NCI-H774 (cell line): Measurements from ENCODE around the gene CTTNBP2NL.
"Not testable (repeated sequence)": the region's sequence is repeated elsewhere in the genome, so short reads cannot be mapped to it uniquely, and the experiment has no call there.

Experiments
- DNase-seq: peaks from one replicate; lab custom pipeline; 2025; lab: John Stamatoyannopoulos, UW

Gene CTTNBP2NL

DNA sequence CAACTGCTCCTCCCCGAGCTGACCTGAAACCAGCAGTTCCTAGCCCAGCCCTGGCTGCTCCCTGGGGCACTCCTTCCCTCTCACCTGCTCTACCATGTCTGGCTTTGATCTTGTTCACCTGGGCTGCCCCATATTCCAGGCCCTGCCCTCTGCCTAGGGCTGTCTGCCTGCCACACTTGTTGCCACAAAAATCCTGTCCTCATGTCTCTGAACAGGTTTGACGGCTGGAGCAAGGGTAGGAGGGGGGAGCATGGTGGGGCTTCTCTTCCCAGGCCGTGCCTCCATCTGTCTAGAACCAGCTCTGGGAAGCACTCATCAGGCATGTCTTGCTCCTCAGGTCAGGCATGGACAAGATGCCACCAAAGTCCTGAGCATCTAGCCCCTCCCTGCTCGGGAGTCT is 68.5 kb downstream of the CTTNBP2NL start:
- no peak for DNase-seq

DNA sequence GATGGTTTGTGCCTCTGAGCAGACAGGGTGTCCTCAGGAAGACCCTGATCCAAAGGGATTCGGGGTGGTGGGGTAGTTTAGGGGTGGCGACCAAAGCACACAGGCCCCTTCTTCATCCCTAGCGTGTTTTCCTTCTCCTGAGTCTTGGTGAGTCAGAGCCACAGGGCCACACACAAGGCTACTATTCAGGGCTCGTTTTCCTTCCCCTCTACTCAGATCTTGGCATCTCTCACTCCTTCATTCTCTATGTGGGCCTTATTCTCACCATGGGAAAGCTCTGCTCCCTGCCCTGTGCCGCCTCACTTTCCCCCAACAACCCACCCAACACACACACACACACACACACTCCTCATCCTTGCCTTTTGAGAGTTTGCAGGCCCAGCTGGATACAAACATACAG is 69.1 kb downstream of the CTTNBP2NL start:
- no peak for DNase-seq

DNA sequence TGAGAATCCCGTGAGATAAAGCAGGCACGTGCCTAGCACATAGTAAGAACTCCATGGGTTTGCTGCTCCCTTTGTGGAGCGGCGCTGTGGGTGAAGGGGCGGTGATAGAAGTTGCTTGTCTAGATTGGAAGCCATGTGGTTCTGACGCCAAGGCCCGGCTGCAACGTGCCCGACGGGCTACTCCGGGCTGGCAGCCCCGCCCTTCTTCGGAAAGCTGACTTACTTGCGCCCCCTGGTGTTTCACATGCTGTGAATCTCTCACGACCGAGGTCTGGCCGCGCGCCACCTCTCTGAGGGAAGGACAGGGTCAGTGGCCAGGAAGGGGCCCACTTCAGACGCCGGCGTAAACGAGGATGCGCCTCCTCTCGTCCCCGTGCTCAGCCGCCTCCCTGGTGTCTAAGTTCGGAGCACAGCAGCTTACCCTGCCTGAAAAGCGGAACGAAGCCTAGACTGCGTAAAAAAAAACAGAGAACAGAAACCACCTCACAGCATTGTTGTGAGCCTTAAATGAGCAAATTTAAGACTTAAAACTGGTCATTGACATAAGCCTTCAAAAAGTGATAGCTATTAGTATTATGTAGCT is 70.2 kb downstream of the CTTNBP2NL start:
- DNase-seq = peak; percentile 88

DNA sequence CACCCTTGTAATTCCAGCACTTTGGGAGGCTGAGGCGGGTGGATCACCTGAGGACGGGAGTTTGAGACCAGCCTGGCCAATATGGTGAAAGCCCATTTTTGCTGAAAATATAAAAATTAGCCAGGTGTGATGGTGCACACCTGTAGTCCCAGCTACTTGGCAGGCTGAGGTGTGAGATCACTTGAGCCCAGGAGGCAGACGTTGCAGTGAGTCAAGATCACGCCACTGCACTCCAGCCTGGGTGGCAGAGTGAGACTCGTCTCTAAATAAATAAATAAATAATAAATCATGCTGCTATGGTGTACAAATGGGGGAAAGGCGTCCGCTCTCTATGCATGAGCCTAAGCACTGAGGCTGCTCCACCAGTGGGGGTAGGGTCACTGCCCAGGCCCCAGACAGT is 74.3 kb downstream of the CTTNBP2NL start:
- DNase-seq = not testable (repeated sequence)

DNA sequence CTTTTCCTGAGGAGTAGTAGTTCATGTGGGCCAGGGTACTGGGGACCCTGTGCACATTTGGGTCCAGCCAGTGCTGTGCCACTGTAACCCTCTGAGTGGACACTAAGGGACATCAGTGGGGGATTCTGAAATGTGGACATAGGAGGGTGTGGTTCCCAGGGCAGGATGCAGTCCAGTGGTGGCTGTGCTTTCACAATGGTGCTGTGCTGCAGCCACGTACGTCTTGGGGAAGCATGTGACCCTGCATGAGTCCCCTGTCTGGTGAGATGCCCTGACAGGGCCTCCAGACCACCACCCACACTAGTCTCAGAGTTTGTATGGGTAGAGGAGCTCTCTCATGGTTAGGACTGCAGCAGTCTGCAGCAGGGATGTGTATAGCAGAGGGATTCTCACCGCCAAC is 75.0 kb downstream of the CTTNBP2NL start:
- no peak for DNase-seq

DNA sequence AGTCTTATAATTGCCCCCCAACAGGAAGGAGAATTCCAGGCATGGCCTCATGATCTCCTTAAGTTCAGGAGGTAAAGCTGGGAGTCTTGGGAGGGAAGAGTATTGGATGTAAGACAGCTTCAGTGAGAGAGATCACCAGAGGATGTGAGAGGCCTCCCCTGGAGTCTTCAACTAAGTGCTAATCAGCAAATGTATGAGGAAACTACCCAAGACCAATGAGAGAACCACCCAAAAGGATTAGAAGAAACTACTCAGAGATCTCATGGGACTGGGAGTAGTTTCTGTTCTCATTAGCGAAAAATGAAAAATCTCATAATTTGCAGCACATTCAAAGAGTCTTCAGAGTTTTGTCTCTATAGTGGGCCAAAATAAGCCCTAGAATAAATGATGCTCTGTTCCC is 76.1 kb downstream of the CTTNBP2NL start:
- no peak for DNase-seq

DNA sequence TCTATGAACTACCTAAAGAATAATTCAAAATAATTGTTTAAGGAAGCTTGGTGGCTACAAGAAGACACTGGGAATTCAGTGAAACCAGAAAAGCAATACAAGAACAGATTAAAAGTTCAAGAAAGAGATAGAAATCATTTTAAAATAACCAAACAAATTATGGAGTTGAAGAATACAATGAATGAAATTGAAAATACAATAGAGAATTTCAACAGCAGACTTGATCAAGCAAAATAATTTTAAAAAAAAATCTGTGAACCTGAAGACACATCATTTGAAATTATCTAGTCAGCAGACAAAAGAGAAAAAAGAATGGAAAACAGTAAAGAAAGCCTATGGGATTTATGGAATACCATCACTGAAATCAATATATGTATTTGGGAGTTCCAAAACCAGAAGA is 81.5 kb downstream of the CTTNBP2NL start:
- no peak for DNase-seq

DNA sequence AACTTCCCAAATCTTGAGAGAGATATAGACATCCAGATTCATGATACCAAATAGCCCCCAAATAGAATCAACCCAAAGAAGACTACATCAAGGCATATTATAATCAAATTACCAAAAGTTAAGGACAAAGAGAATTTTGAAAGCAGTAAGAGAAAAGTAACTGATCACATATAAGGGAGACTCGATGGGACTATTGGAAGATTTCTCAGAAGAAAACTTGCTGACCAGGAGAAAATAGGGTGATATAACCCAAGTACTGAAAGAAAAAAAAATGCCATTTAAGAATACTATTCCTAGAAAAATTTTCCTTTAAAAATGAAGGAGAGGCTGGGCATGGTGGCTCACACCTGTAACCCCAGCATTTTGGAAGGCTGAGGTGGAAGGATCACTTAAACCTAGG is 82.3 kb downstream of the CTTNBP2NL start:
- DNase-seq = no peak

DNA sequence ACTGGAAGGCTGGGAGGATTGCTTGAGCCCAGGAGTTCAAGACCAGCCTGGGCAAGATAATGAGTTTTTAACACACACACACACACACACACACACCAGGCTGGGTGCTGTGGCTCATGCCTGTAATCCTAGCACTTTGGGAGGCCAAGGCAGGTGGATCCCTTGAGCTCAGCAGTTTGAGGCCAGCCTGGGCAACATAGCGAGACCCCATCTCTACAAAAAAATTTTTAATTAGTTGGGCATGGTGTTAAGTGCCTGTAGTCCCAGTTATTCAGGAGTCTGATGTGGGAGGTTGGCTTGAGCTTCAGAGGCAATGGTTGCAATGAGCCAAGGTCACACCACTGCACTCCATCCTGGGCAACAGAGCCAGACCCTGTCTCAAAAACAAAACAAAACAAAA is 90.0 kb downstream of the CTTNBP2NL start:
- not testable (repeated sequence) for DNase-seq

DNA sequence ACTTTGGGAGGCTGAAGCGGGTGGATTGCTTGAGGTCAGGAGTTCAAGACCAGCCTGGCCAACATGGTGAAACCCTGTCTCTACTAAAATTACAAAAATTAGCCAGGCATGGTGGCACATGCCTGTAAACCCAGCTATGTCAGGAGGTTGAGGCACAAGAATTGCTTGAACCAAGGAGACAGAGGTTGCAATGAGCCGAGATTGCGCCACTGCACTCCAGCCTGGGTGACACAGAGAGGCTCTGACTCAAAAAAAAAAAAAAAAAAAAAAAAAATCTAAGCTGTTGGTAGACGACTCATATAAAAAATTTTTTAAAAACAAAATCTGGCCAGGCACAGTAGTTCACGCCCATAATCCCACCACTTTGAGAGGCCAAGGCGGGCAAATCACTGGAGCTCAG is 91.7 kb downstream of the CTTNBP2NL start:
- DNase-seq = not testable (repeated sequence)

DNA sequence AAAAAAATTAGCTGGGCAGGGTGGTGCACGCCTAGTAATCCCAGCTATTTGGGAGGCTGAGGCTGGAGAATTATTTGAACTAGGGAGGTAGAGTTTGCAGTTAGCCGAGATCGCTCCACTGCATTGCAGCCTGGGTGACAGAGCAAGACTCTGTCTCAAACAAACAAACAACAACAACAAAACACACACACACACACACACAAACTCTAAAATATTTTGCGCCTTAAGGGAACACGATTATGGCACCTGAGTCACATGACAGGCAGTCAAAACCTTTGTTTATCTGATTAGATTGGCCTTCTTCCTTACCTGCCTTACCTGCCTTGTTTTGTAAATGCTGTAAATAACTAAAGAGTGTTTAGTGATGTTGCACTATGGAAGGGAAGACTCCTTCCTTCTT is 92.1 kb downstream of the CTTNBP2NL start:
- DNase-seq = no peak

DNA sequence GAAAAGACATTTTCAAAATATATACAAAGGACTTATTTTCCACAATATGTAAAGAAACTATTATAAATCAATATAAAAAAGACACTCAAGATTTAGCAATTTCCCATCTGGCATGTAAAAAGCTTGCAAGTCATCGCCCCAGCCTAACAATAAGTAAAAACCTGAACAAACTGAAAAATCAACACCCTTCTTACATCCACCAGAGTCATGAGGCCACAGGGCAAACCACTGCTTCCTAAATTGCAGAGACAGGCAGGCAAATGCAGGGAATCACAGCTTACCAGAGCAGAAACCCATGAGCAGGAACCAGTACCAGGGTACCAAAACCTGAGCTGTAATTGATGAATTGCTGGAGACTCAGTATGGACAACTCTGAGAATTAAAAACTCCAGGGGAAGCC is 96.1 kb downstream of the CTTNBP2NL start:
- no peak for DNase-seq

DNA sequence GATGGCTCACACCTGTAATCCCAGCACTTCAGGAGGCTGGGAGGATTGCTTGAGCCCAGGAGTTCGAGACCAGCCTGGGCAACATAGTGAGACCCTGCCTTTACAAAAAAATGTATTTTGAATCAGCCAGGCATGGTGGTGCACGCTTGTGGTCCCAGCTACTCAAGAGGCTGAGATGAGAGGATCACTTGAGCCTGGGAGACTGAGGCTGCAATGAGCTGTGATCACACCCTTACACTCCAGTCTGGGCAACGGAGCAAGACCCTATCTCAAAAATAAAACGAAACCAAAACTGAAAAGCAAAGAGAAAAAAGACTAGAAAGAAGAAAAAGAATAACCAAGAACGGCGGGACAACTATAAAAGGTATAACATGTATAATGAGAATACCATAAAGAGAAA is 97.3 kb downstream of the CTTNBP2NL start:
- no peak for DNase-seq

DNA sequence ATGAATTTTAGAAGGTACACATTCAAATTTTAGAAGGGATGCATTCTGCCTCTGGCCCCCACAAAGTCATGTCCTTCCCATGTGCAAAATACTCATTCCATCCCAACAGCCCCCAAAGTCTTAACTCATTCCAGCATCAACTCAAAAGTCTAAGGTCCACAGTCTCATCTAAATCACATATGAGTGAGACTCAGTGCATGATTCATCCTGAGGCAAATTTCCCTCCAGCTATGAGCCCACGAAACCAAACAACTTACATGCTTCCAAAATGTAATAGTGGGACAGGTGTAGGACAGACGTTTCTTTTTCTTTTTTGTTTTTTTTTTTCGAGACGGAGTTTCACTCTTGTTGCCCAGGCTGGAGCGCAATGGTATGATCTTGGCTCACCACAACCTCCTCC is 100.3 kb downstream of the CTTNBP2NL start:
- DNase-seq = no peak

DNA sequence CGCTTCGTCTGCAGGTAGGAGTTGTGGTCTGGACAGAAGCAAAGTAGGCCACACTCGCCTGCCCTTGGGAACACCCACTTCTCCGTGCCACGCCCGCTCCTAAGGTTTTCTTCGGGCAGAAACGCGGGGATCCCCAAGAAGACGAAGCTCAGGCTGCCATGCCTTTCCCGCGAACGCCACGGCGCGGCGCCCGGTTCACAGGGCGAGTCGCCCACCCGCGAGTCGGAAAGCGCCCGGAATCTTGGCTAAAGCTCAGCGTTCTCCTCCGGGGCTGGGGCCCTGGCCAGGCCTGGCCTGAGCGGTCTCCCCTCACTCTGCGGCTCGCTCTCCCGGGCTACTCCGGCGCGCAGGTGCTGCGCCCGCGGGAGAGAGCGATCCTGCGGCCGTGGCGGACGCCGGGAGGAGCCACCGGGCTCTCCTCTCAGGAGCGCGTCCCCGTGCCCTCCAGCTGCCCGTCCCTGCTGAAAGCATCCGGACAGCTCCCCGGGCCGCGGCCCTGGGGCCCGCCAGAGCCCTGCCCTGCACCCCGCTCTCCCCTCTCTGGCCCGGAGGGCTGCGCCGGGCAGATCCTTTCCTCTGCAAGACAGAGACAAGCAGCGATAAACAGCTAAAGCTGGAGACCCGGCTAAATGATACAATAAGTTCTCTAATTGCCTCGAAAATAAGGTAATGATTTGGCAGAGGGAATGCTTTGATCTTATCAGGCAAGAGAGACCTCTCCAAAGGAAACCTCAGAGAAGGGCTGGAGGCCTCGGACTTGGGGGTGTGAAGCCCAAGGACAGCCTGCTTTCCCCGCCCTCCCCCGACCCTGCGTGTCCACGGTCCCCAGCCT is 106.0 kb downstream of the CTTNBP2NL start:
- peak; percentile 29 for DNase-seq

DNA sequence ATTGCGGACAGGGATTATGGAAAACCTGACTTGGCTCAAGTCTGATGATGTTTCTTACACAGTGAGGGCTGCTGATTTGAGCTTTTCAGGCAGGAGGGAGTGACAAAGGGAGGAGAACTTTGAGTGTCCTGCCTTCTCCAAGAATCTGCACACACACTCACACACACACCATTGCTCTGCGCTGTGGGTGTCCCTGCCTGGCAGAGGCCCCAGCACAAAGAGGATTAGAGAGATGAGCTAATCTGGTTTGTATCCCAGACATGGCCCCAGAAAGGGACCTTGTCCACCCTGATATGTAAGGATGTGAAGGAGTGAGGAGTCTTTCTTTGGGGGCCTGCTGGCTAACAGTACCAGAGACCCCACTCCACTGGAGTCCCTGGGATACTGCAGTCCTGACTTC is 106.8 kb downstream of the CTTNBP2NL start:
- no peak for DNase-seq

DNA sequence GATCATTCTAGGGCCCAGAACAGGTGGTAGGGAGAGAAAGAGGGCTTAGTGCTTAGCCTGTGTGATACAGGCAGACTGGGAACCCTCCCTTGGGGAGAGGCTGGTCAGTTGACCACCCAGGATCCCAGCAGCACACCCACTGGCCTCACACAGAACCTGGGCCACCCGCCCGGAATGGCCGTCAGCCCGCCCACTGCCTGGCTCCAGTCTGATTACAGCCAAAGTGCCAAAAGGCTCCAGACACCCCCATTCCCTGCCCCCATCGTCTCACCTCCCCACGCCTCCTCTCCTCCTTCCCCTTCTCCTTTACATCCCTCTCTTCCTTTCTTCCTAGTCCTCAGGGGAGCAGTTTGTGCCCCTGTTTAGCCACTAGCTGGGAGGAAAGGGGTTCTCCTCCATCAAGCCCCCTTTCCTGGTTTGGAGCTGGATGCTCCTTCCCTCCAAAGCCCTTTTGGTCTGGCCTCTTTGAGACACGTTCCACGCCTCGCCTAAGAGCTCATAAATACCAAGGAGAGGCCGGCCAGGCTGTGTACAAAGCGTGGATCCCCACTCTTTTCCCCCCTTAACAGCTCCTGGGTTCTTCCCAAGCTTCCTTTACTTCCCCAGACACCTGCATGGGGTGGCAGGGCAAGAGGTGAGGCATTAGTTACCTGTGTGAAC is 108.1 kb downstream of the CTTNBP2NL start:
- DNase-seq = no peak

DNA sequence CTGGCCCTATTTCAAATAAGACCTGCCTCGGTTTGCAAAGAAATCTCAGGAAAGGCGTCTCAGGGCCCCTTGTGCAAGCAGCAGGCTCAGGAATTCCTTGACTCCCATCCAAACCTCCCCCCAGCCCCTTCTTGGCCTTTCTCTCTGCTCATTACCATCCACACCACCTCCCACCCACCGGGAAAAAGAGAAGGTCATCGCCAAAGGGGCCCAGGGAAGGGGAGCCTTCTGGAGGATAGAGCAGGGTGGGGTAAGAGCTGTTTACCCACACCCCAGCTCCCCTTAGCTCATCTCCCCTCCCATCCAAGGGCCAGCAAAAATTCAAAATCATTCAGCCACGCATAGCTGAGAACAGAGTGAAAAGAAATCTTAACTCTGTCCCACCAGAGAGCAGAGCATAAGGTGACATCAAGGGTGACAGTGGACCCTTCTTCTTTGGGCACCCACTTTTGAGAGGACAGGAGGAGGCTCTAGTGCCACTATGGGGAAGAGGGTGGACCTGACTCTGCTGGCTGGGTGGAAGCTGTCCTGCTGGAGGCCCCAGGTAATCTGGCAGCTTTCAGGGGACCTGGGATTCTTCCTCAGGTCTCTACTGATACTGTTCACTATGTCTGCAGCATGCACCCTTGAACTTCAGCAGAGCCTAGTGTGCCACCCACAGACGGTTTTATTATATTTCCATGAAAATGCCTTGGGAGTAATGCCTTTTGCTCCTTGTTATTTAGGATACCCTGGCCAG is 108.8 kb downstream of the CTTNBP2NL start:
- DNase-seq = no peak

DNA sequence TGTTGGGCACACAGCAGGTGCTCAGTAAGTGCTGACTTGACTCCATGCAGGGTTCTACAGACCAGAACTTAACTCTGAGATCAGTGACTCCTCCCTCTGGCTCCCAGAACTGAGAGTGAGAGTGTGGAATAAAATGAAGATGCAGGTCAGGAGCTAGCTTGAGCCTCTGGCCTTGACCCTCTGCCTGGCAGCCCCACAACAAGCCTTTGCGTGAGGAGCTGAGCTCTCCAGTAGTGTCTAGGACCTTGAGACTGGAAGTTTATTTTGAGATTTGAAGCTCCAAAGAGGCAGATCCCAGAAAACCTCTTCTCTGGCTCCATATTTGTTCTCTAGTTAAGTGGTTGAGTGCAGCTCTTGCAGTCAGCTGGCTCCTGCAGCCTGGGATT is 109.4 kb downstream of the CTTNBP2NL start:
- no peak for DNase-seq

DNA sequence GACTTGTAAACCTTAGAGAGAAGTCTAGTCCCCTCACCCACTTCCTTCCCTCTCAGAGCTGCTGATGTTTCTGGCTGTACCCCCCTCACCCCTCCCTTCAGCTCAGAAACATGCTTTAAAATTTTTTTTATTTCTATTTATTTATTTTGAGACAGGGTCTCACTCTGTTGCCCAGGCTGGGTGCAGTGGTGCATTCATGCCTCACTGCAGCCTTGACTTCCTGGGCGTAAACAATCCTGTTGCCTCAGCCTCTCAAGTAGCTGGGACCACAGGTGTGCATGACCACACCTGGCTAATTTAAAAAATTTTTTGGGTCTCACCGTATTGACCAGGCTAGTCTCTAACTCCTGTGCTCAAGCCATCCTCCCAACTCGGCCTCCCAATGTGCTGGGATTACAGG is 109.9 kb downstream of the CTTNBP2NL start:
- no peak for DNase-seq

DNA sequence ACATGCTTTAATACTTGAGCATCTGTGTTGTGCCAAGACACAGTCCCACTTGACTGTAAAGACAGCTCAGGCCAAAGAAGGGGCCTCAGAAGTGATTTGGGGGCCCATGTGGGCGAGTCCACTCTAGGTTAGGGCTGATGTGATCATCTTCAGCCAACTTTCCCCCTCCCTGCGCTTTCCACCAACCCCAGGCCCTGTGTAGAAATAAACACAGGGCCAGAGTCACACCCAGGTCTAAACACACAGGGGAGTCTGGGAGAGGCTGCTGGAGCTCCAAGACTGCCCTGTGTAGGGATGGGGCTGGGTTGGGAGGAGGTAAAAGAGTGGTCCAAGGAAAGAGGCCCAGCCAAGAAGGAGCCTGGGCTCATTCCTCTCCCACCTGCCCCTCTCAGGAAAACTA is 110.3 kb downstream of the CTTNBP2NL start:
- DNase-seq = no peak

DNA sequence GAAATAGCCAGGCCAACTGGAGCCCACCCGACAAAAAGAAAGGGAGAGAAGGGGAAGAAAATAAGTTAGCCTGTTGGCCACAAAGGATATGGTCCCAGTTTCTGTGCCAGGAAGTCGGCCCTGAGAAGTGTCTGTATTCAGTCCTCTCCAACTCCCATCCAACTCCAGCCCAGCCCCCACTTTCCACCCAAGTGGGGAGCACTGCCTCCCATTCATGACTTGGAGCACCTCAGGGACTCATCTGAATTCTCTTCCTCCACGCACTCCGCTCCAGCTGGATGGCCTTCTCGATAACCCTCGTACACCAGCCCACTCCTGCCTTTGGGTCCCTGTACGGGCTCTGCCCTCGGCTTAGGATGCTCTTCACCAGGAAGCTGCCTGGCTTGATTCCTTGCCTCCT is 110.7 kb downstream of the CTTNBP2NL start:
- no peak for DNase-seq

DNA sequence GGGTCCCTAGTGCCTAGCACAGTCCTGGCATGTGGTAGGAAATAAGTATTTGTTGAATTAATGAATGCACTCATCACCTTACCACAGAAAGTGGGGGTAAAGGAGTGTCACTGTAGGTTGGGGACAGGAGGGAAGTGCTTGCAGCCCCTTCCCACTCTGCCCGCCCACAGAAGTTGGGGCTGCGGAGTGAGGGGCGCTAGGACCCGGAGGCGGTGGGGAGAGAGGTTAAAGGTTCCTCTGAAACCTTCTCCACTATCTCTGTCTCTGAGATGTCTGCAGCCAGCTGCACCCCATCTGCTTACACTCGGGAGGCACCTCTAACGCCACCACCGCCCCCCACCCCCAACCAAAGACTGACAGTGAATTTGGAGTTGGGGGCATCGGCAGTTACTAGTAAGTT is 111.3 kb downstream of the CTTNBP2NL start:
- DNase-seq = no peak
